Transverse colon (tissue), 4 donors: ENCODE data around the gene AGO4. TPM values are rescaled to one million over a fixed set of nuclear protein-coding genes. Genes with fewer than 3 reads are reported as not detected.

ENCODE experiments used
- DNase-seq: peaks from one replicate; pipeline ENCODE4 v3.0.0-alpha.2; 2019
- H3K27ac ChIP-seq, 4 donors: fragments of 200-600 bp; sonication (generic); 2 replicates each; pipeline ENCODE4 v1.5.1; 2016 to 2018; ENCODE audit warnings: inconsistent platforms in 4 of 4
- H3K27me3 ChIP-seq: fragments of 200-600 bp; sonication (generic); 2 replicates; pipeline ENCODE4 v1.5.1; 2017; ENCODE audit warnings: inconsistent platforms
- H3K36me3 ChIP-seq, 4 donors: fragments of 200-600 bp; sonication (generic); 2 replicates each; pipeline ENCODE4 v1.5.1; 2017 to 2019; ENCODE audit warnings: inconsistent platforms in 4 of 4
- H3K4me1 ChIP-seq, 4 donors: fragments of 200-600 bp; sonication (generic); 2 replicates each; pipeline ENCODE4 v1.5.1; 2017 to 2020; ENCODE audit warnings: inconsistent platforms in 4 of 4
- H3K4me3 ChIP-seq, 4 donors: fragments of 200-600 bp; sonication (generic); 1 replicate in 1 of 4; 2 replicates in 3 of 4; pipeline versions ENCODE4 v1.5.1 to v1.6.1; 2017 to 2019; ENCODE audit warnings: inconsistent platforms in 4 of 4
- H3K9me3 ChIP-seq, 2 donors: fragments of 200-600 bp; sonication (generic); 2 replicates each; pipeline ENCODE4 v1.5.1; 2017 to 2019; ENCODE audit warnings: inconsistent platforms in 2 of 2
- CTCF ChIP-seq, 5 experiments: fragments of 200-600 bp in 3 of 5; fragments of 450-650 bp in 2 of 5; sonication (generic) in 3 of 5; IDR thresholded peaks; 1 replicate in 2 of 5; 2 replicates in 3 of 5; pipeline ENCODE4 v1.5.1; 2016 to 2017; ENCODE audit warnings: antibody characterized with exemption in 5 of 5, inconsistent platforms in 3 of 5, mild to moderate bottlenecking in 2 of 5, moderate library complexity in 1 of 5
- EP300 ChIP-seq: sonication (generic); formaldehyde crosslinking; IDR thresholded peaks from one replicate; pipeline ENCODE4 v1.6.1; 2017; ENCODE audit warnings: antibody characterized with exemption, low read depth
- POLR2A ChIP-seq: fragments of 450-650 bp; IDR thresholded peaks from one replicate; pipeline ENCODE4 v1.6.1; 2016; ENCODE audit warnings: antibody characterized with exemption, mild to moderate bottlenecking, moderate library complexity
- POLR2AphosphoS5 ChIP-seq, 3 donors: sonication (generic); formaldehyde crosslinking; IDR thresholded peaks; one replicate each; pipeline ENCODE4 v1.6.1; 2016; ENCODE audit warnings: antibody characterized with exemption in 3 of 3
- WGBS, 2 donors: methylation state at CpG; one replicate each; pipeline ENCODE4 v1.1.5; 2018; ENCODE audit warnings: low coverage in 1 of 2; 5-methylcytosine and 5-hydroxymethylcytosine counted together
- in situ Hi-C, 4 donors: fragments of 200-750 bp; cut with MboI; loops; one replicate each; pipeline versions ENCODE4 v1.15.0 to v1.15.1; 2017; ENCODE audit warnings: low sequenced_read_pairs in 3 of 4, low pct_ligation_motif_present in 1 of 4, low pct_unique_long_range_greater_than_20kb in 1 of 4
- intact Hi-C: fragments of 100-400 bp; cut with DNase I; formaldehyde crosslinking; loops from one replicate; pipeline ENCODE4 v1.15.1; 2023; ENCODE audit warnings: low total_unique reads
- total RNA-seq, 4 donors: library from RNA; depleted of rRNA; stranded (reverse); fragments of >200 nt; gene quantifications; one replicate each; pipeline ENCODE4 v1.1.0, GENCODE V29; 2016

The AGO4 gene
- total RNA-seq, 4 donors from 2014 or later, result 6.4 to 21.3 (median 16.8) TPM

GRCh38 chr1:35901235-35901634, 93.4 kb downstream of the AGO4 start:
- TF ChIP-seq EP300 (no peak), POLR2A (no peak)

GRCh38 chr1:35902671-35903070, 94.9 kb downstream of the AGO4 start:
- no peak for TF ChIP-seq EP300
- TF ChIP-seq POLR2AphosphoS5 (IDR thresholded peaks at IDR 0.05), result no peak
- no peak for TF ChIP-seq CTCF (IDR thresholded peaks at IDR 0.05)
- intact Hi-C loops (no loop called here), in situ Hi-C loops (no loop called here)
- Histone ChIP-seq H3K27me3 (no peaks in the 10 kb centered on the region), H3K36me3 (peaks cover 0 to 46% (median 22%) of the 10 kb centered on the region in 4 donors), H3K4me3 (no peak overlapping the region), H3K9me3 (no peaks in the 10 kb centered on the region), H3K4me1 (no peaks in the 10 kb centered on the region), H3K27ac (no peak overlapping the region)
- DNase-seq, result no peak
- whole genome bisulfite sequencing, 2 donors, result 75 to 90% methylated on average over 1 to 2 of the region's 2 CpGs

More at GRCh38 chr1:35901235-35901634, 93.4 kb downstream of the AGO4 start:
- intact Hi-C loops, result no loop called here
- in situ Hi-C loops, result no loop called here
- Histone ChIP-seq H3K4me1 (no peaks in the 10 kb centered on the region), H3K4me3 (no peak overlapping the region), H3K9me3 (no peaks in the 10 kb centered on the region), H3K27ac (no peak overlapping the region), H3K36me3 (peaks cover 0 to 46% (median 19%) of the 10 kb centered on the region in 4 donors), H3K27me3 (no peaks in the 10 kb centered on the region)
- 91 to 92% methylated on average over 4 to 9 of the region's 9 CpGs for WGBS, 2 donors
- DNase-seq, result no peak

Other genes starting within 250 kb of the AGO4 start
- 1 to 10 TPM in 1 of 4 donors, under 1 TPM in 1, not detected in 2; 0.27 to 1.4 TPM for gene TFAP2E, start 234.7 kb upstream of the AGO4 start, total RNA-seq
- gene PSMB2, start 166.5 kb upstream of the AGO4 start, total RNA-seq, result 10 to 100 TPM; 16.1 to 41.6 (median 29.0) TPM
- 1 to 10 TPM; 2.8 to 6.7 (median 4.7) TPM for gene C1orf216, start 89.1 kb upstream of the AGO4 start, total RNA-seq
- under 1 TPM in 2 of 4 donors, not detected in 2; 0.79 to 0.82 TPM for gene CLSPN, start 38.0 kb upstream of the AGO4 start, total RNA-seq
- 10 to 100 TPM; 20.6 to 40.2 (median 24.0) TPM for gene AGO1, start 75.2 kb downstream of the AGO4 start, total RNA-seq
- gene AGO3, start 123.1 kb downstream of the AGO4 start, total RNA-seq, result 100 to 1,000 TPM in 1 of 4 donors, 10 to 100 TPM in 3; 11.3 to 357 (median 14.1) TPM